Stimulated activated memory B cell treated with anti-CD40 and anti-IgM and Interleukin-4, amounts not matched to agents 10 μg/mL and 1 μg/mL and 100 μg/mL, for 72 hours (primary cell): Measurements from ENCODE around the gene CACNG1.

Experiments used
- ATAC-seq: fragments of 150-1000 bp; cut with Tn5 transposase; 2 replicates; pipeline ENCODE4 v1.10.0; 2021
- H3K27ac Mint-ChIP-seq: one replicate; pipeline ENCODE4 v1.8.0; 2022; ENCODE audit warnings: mild to moderate bottlenecking, mixed read lengths
- H3K27me3 Mint-ChIP-seq: one replicate; pipeline ENCODE4 v1.8.0; 2022; ENCODE audit warnings: mixed read lengths
- H3K36me3 Mint-ChIP-seq: one replicate; pipeline ENCODE4 v1.8.0; 2022; ENCODE audit warnings: mixed read lengths
- H3K4me1 Mint-ChIP-seq: one replicate; pipeline ENCODE4 v1.8.0; 2022; ENCODE audit warnings: mixed read lengths
- H3K4me3 Mint-ChIP-seq: one replicate; pipeline ENCODE4 v1.8.0; 2022; ENCODE audit warnings: mild to moderate bottlenecking, moderate library complexity, mixed read lengths
- H3K9me3 Mint-ChIP-seq: one replicate; pipeline ENCODE4 v1.8.0; 2022; ENCODE audit warnings: mixed read lengths

CACNG1 gene

DNA sequence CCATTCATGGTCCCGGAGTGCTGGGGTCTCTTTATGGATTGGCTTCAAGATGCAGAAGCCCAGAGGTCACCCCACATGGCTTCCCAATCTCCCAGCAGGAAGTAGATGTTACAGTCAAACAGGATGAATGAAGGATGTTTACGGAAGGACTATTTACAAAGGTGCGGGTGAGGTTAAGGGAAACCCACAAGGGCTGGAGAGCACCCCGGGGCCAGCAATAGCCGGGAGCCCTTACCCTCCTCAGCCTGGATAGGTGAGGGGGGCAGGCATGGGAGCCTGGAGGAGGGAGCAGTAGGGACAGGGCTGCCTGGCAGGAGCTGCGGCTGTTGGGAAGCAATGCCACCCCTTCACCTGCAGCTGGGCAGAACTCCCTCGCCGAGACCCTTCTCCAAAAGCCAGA lies 24.5 kb upstream of the CACNG1 start:
- no peak for ATAC-seq
- H3K9me3 Mint-ChIP-seq, result no peaks in the 10 kb centered on the region
- no peaks in the 10 kb centered on the region for H3K27me3 Mint-ChIP-seq
- H3K27ac Mint-ChIP-seq, result no peak overlapping the region
- H3K4me1 Mint-ChIP-seq, result no peaks in the 10 kb centered on the region
- no peak overlapping the region for H3K4me3 Mint-ChIP-seq
- H3K36me3 Mint-ChIP-seq, result no peaks in the 10 kb centered on the region

DNA sequence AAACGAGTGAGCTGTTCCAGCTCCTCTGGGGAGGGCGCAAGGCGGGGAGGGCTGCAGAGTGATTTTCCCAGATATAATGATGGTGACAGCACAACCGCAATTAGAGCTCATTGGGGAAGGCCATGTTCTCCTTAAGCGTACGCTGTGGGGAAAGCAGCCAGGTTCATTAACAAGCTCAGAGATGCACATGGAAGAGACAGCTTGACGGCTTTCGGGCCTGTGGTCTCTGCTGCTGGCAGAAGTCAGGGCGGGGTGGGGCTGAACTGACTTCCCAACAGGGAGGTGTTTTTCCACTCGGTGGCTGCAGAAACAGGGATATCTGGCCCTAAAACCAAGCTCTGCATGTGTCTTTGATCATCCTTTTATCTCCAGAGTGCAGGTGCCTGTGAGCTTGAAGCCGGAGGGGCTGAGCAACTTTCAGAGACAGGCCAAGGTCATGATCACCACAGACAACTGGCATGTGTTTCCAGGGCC lies 24.0 kb upstream of the CACNG1 start:
- no peak for ATAC-seq
- Mint-ChIP-seq H3K36me3 (no peaks in the 10 kb centered on the region), H3K27me3 (no peaks in the 10 kb centered on the region), H3K4me3 (no peak overlapping the region), H3K4me1 (no peaks in the 10 kb centered on the region), H3K27ac (no peak overlapping the region), H3K9me3 (no peaks in the 10 kb centered on the region)

DNA sequence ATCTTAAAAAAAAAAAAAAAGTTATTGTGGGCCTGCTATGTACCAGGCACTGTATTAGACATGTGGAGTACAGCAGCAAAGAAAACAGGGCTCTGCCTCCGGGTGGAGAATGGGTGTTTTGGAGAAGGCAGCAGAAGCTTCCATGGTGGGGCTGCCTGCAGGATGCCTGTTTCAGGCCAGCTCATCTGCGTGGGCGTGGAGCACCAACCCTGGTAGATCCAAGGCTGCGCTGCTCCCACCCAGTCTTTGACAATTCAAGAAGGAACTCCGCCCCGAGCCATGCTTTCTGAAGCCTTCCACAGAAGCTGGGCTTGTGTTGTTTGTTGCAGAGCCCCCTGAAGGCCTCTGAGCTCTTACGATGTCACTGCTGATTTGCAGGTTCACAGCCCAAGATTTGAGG lies 23.2 kb upstream of the CACNG1 start:
- no peaks in the 10 kb centered on the region for H3K27me3 Mint-ChIP-seq
- no peak overlapping the region for H3K27ac Mint-ChIP-seq
- H3K9me3 Mint-ChIP-seq, result no peaks in the 10 kb centered on the region
- ATAC-seq, result no peak
- H3K4me3 Mint-ChIP-seq, result no peak overlapping the region
- H3K4me1 Mint-ChIP-seq, result no peaks in the 10 kb centered on the region
- no peaks in the 10 kb centered on the region for H3K36me3 Mint-ChIP-seq

DNA sequence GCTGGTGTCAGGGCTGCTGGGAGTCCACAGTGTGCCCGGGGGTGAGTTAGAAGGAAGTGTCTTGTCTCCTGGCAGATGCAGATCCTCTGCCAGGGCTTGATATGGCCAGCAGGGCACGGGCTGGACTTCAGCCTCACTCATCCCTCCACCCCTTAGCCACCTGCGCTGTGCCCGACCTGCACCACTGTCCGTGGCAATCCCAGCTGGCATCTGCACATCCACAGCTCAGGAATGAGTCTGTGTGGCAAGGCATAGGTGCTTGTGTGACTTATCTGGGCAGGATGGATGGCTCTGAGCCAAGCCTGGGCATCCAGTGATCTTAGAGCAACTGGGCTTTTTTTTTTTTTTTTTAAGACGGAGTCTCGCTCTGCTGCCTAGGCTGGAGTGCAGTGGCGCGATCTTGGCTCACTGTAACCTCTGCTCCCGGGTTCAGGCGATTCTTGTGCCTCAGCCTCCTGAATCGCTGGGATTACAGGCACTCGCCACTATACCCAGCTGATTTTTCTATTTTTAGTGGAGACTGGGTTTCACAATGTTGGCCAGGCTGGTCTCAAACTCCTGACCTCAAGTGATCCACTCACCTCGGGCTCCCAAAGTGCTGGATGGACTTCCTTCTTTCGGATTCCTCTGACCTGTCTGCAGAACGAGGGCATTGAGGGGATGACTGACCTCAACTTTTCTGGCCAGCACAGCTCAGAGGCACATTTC lies 22.5 kb upstream of the CACNG1 start:
- Mint-ChIP-seq H3K36me3 (no peaks in the 10 kb centered on the region), H3K27ac (no peak overlapping the region), H3K9me3 (no peaks in the 10 kb centered on the region), H3K4me1 (no peaks in the 10 kb centered on the region), H3K27me3 (no peaks in the 10 kb centered on the region), H3K4me3 (no peak overlapping the region)
- ATAC-seq, result no peak

DNA sequence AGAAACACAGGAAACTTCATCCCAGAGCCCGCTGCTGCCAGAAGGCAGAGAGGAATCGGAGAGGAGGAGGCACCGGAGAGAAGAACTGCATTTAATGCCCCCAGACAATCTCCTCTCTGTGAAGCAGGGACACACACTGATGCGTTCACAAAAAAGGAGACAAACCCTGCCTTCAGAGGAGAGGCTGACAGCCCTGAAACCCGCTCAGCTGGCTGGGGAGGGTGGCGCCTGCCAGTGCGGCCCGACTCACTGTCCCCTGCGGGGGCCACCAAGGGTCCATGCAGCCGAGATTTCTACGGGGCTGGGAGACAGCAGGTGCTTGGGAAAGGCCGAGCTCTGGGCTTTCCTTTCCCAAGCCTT lies 21.9 kb upstream of the CACNG1 start:
- Mint-ChIP-seq H3K4me1 (no peaks in the 10 kb centered on the region), H3K9me3 (no peaks in the 10 kb centered on the region), H3K4me3 (no peak overlapping the region), H3K36me3 (no peaks in the 10 kb centered on the region), H3K27me3 (no peaks in the 10 kb centered on the region), H3K27ac (no peak overlapping the region)
- no peak for ATAC-seq

DNA sequence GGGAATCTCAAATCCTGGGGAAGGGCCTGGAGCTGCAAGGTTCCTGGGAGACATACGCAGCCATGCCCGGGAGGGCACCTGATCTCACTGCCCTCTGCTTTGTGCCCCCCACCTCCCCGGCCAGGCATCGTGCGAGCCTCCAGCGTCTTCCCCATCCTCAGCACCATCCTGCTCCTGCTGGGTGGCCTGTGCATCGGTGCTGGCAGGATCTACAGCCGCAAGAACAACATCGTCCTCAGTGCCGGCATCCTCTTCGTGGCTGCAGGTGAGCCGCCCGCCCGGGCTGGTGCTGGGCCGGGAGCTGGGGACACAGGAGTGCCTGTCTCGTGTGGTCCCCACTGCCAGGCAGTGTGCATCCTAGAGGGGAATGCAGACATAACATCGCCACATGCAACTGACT lies 19.6 kb upstream of the CACNG1 start:
- no peak for ATAC-seq
- Mint-ChIP-seq H3K4me1 (no peaks in the 10 kb centered on the region), H3K4me3 (no peak overlapping the region), H3K27me3 (no peaks in the 10 kb centered on the region), H3K9me3 (no peaks in the 10 kb centered on the region), H3K36me3 (no peaks in the 10 kb centered on the region), H3K27ac (no peak overlapping the region)

DNA sequence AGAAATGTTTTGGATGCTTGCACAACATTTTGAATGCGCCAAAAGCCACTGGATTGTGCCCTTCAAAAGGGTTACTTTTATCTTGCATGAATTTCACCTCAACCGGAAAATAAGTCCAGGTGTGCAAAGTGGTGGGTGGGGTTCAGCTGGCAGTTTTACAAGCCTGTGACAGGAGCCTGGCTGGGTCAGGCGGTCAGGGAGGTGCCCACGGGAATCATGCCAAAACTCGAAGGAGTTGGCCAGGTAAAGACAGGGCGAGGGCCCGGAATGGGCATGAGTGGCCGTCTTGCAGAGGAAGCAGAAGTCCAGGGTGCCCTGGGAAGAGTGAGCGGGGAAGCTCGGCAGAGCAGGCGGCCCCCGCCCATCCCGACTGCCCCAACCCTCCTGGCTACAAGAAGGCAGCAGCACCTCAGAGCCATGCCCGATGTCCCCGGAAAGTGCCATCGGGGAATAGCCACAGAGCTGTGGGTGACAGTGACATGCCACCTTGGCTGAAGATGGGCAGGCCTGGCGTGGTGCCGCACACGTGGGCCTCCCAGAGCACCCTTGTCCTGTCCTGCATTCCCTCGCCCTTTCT lies 19.1 kb upstream of the CACNG1 start:
- H3K9me3 Mint-ChIP-seq, result no peaks in the 10 kb centered on the region
- no peak overlapping the region for H3K27ac Mint-ChIP-seq
- H3K4me3 Mint-ChIP-seq, result no peak overlapping the region
- H3K27me3 Mint-ChIP-seq, result no peaks in the 10 kb centered on the region
- H3K4me1 Mint-ChIP-seq, result no peaks in the 10 kb centered on the region
- no peaks in the 10 kb centered on the region for H3K36me3 Mint-ChIP-seq
- no peak for ATAC-seq

DNA sequence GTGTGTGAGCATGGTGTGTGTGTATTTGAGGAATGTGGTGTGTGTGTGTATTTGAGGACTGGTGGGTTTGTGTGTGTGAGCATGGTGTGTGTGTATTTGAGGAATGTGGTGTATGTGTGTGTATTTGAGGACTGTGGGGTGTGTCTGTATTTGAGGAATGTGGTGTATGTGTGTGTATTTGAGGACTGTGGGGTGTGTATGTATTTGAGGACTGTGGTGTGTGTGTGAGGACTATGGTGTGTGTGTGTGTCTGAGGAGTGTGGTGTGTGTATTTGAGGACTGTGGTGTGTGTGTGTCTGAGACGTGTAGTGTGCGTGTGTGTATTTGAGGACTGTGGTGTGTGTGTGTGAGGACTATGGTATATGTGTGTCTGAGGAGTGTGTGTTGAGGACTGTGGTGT lies 18.0 kb upstream of the CACNG1 start:
- no peaks in the 10 kb centered on the region for H3K9me3 Mint-ChIP-seq
- no peak for ATAC-seq
- no peaks in the 10 kb centered on the region for H3K4me1 Mint-ChIP-seq
- H3K27ac Mint-ChIP-seq, result no peak overlapping the region
- no peaks in the 10 kb centered on the region for H3K27me3 Mint-ChIP-seq
- H3K36me3 Mint-ChIP-seq, result no peaks in the 10 kb centered on the region
- H3K4me3 Mint-ChIP-seq, result no peak overlapping the region

DNA sequence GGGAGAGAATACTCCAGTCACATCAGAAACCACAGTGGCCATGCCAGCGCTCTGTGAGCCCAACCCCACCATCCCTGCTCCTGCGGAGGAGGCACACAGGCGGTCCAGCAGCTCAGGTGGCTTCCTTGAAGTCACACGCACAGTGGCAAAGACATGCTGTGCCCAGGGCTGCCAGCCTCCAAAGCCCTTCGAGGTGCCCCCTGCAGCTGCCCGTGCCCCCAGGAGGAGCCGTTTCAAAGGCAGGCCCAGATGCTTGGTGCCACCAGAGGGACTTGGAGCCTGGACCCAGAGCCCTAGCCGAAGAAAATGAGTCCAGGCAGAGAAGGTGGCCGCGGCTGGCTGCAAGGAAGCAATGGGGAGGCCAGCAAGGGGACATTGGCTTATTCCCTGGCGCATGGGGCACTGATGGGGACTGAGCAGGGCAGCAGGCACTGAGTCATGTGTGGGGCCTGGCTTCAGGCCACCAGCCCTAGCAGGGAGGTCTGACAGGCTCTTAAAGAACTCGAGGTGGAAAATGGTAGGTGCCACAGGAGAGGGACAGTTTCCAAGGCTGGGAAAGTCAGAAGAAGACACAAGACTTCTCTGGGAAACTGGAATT lies 17.2 kb upstream of the CACNG1 start:
- no peak for ATAC-seq
- H3K36me3 Mint-ChIP-seq, result no peaks in the 10 kb centered on the region
- H3K9me3 Mint-ChIP-seq, result no peaks in the 10 kb centered on the region
- no peak overlapping the region for H3K27ac Mint-ChIP-seq
- H3K4me1 Mint-ChIP-seq, result no peaks in the 10 kb centered on the region
- no peak overlapping the region for H3K4me3 Mint-ChIP-seq
- no peaks in the 10 kb centered on the region for H3K27me3 Mint-ChIP-seq

DNA sequence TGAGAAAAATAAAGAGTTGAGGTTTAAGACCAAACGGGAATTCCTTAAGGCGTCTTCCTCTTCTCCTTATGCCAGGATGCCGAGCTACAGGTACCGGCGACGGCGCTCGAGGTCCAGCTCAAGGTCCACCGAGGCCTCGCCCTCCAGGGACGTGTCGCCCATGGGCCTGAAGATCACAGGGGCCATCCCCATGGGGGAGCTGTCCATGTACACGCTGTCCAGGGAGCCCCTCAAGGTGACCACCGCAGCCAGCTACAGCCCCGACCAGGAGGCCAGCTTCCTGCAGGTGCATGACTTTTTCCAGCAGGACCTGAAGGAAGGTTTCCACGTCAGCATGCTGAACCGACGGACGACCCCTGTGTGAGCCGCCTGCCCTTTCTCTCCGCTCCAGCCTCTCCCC lies 13.7 kb upstream of the CACNG1 start:
- no peak for ATAC-seq
- H3K9me3 Mint-ChIP-seq, result peaks cover 4% of the 10 kb centered on the region
- peaks cover 10% of the 10 kb centered on the region for H3K27me3 Mint-ChIP-seq
- H3K4me1 Mint-ChIP-seq, result no peaks in the 10 kb centered on the region
- H3K36me3 Mint-ChIP-seq, result no peaks in the 10 kb centered on the region
- no peak overlapping the region for H3K4me3 Mint-ChIP-seq
- no peak overlapping the region for H3K27ac Mint-ChIP-seq

DNA sequence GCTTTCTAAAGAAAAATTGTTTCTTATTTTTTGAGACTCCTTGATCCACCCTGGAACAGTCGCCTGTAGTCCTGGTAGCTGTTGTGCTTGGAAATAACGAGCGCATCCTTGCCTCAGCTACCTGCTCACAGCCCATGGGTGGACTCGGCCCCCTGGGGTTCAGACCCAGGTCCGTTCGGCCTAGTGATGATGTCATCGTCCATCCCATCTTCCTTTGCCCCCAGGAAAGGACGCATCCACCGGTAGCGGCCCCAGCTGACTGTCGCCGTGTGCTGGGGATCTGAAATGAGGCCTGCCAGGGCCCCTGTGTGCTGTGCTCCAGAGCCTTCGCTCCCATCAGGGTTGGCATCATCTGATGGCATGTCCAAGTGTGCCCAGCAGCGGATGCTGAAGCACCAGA lies 12.0 kb upstream of the CACNG1 start:
- Mint-ChIP-seq H3K4me3 (no peak overlapping the region), H3K4me1 (no peaks in the 10 kb centered on the region), H3K36me3 (no peaks in the 10 kb centered on the region), H3K27ac (no peak overlapping the region), H3K27me3 (peaks cover 26% of the 10 kb centered on the region), H3K9me3 (peaks cover 4% of the 10 kb centered on the region)
- no peak for ATAC-seq

DNA sequence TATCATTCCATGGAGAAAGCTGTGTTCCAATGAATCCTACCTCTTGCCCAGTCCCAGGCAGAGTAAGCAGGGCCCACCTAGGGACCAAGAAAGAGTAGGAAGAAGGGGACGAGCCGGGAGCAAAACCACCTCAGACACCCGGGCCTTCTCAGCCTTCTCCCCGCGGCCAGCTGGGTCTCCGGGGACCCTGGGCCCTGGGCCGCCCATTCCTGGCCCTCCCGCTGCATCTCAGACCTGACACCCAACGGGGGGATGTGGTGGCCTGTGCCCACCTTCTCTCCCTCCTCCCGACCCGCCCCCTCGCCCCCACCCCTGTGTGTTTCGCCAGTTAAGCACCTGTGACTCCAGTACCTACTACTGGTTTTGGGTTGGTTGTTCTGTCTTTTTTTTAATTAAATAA lies 11.4 kb upstream of the CACNG1 start:
- no peaks in the 10 kb centered on the region for H3K36me3 Mint-ChIP-seq

DNA sequence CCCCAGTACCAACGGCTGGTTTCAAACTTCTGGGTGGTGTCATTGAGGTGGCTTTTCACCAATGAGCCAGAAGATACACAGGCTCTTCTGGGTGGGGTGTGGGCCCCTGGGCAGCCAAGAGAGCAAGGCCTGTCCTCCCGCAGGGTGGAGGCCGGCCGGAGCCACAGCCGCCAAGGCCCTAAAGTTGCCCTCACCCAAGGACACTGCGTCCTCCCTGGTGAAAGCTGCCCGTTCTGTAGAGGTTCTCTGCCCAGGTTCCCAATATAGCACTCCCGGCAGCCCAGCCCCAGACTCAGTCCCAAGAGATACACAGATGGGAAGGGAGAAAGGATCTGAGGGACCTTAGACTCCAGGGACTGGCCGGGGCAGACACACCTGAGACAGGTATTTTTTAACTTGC lies 10.7 kb upstream of the CACNG1 start:
- Mint-ChIP-seq H3K27me3 (peaks cover 30% of the 10 kb centered on the region), H3K4me3 (no peak overlapping the region), H3K36me3 (no peaks in the 10 kb centered on the region), H3K4me1 (no peaks in the 10 kb centered on the region), H3K27ac (no peak overlapping the region), H3K9me3 (peaks cover 4% of the 10 kb centered on the region)
- ATAC-seq, result no peak

More for the DNA sequence above, 11.4 kb upstream of the CACNG1 start:
- no peak for ATAC-seq
- Mint-ChIP-seq H3K27ac (no peak overlapping the region), H3K27me3 (peaks cover 30% of the 10 kb centered on the region), H3K4me1 (no peaks in the 10 kb centered on the region), H3K9me3 (peaks cover 4% of the 10 kb centered on the region), H3K4me3 (no peak overlapping the region)

DNA sequence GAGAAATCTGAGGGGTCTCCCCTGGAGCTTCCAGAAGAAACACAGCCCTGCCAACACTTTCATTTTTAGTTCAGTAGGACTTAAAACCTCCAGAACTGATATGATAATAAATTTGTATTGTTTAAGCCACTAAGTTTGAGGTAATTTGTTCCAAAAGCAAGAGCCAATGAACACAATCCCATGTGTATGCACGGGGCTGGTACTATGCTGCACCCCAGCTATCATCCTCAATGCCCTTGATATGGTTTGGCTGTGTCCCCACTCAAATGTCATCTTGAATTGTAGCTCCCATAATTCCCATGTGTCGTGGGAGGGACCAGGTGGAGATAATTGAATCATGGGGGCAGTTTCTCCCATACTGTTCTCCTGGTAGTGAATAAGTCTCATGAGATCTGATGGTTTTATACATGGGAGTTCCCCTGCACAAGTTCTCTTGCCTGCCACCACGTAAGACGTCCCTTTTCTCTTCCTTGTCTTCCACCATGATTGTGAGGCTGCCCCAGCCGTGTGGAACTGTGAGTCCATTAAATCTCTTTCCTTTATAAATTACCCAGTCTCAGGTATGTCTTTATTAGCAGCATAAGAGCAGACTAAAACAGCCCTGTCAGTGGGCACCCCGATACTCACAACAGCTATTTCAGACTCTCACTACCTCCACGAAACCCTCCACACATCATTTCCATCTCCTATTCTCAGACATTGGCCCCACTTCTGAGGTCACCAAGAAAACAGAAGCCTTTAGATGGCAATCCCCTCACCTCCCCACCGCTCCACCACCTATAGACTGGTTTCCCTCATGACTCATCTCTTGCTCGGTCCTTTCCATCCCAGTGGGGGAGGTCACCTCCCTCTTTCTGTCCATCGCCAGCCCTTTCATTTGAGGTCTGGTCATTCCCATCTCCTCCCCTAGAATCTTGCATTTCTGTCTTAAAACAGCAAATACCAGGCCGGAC lies 8.9 kb upstream of the CACNG1 start:
- H3K4me1 Mint-ChIP-seq, result no peaks in the 10 kb centered on the region
- no peaks in the 10 kb centered on the region for H3K36me3 Mint-ChIP-seq
- peaks cover 30% of the 10 kb centered on the region for H3K27me3 Mint-ChIP-seq
- peak overlapping the region; percentile 60 for H3K27ac Mint-ChIP-seq
- ATAC-seq, result peak; percentile 74
- no peak overlapping the region for H3K4me3 Mint-ChIP-seq
- peaks cover 4% of the 10 kb centered on the region for H3K9me3 Mint-ChIP-seq

DNA sequence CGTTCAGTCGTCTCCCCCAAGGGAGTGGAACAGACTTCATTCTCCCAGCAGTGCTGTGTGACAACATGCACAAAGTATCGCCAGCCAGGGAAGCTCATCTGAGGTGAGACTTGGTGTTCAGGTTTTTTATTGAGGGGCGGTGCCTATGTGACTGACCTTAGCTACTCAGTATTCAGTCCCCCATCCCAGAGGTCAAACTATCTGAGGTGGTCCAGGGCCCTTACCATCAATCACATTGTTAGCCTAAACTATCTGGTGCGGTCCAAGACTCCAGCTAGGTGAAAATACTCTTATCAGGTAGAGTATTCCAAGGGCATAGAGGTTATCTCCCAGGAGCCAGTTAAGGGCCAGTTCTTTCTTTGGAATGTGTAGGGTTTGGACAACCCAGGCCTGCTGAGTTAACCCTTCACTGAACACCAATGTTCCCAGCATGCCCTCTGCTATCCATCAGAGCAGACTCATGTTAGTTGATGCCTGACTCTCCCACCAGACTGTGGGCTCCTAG lies 5.4 kb upstream of the CACNG1 start:
- Mint-ChIP-seq H3K36me3 (no peaks in the 10 kb centered on the region), H3K27me3 (peaks cover 29% of the 10 kb centered on the region), H3K4me1 (no peaks in the 10 kb centered on the region), H3K27ac (no peak overlapping the region), H3K4me3 (no peak overlapping the region), H3K9me3 (peaks cover 4% of the 10 kb centered on the region)
- ATAC-seq, result no peak
